HG02642 (cell line): ENCODE results near the gene C11orf91.
"Not testable (repeated sequence)": the region's sequence is repeated elsewhere in the genome, so short reads cannot be mapped to it uniquely, and the experiment has no call there.

ENCODE experiments used
- ATAC-seq: cut with Tn5 transposase; IDR thresholded peaks from one replicate; pipeline ENCODE4 v1.9.1; 2021; ENCODE audit warnings: mild to moderate bottlenecking; ENCODE audit not compliant: unreplicated experiment, poor library complexity

The C11orf91 gene

GRCh38 chr11:33698921-33699320 is 1.7 kb downstream of the C11orf91 start:
- ATAC-seq = no peak

GRCh38 chr11:33697997-33698396 is 2.6 kb downstream of the C11orf91 start:
- ATAC-seq = no peak

- ATAC-seq = no peak
Observed at GRCh38 chr11:33696931-33697638, 3.5 kb downstream of the C11orf91 start.

GRCh38 chr11:33696411-33696810 is 4.2 kb downstream of the C11orf91 start:
- no peak for ATAC-seq

- ATAC-seq = no peak
Observed at GRCh38 chr11:33695051-33695566, 5.5 kb downstream of the C11orf91 start.

- ATAC-seq = no peak
Observed at GRCh38 chr11:33694346-33695050, 6.1 kb downstream of the C11orf91 start.

- no peak for ATAC-seq
Observed at GRCh38 chr11:33692541-33692940, 8.1 kb downstream of the C11orf91 start.

GRCh38 chr11:33692013-33692504 is 8.6 kb downstream of the C11orf91 start:
- ATAC-seq = no peak

- no peak for ATAC-seq
Observed at GRCh38 chr11:33691066-33691864, 9.4 kb downstream of the C11orf91 start.

GRCh38 chr11:33690290-33691065 is 10.1 kb downstream of the C11orf91 start:
- no peak for ATAC-seq

GRCh38 chr11:33689501-33689900 is 11.1 kb downstream of the C11orf91 start:
- no peak for ATAC-seq

- no peak for ATAC-seq
Observed at GRCh38 chr11:33689085-33689484, 11.5 kb downstream of the C11orf91 start.

- no peak for ATAC-seq
Observed at GRCh38 chr11:33687733-33688479, 12.7 kb downstream of the C11orf91 start.

GRCh38 chr11:33685082-33685481 is 15.5 kb downstream of the C11orf91 start:
- ATAC-seq = no peak

- ATAC-seq = no peak
Observed at GRCh38 chr11:33684003-33684706, 16.5 kb downstream of the C11orf91 start.

GRCh38 chr11:33682446-33682845 is 18.2 kb downstream of the C11orf91 start:
- no peak for ATAC-seq

- ATAC-seq = no peak
Observed at GRCh38 chr11:33682019-33682418, 18.6 kb downstream of the C11orf91 start.

GRCh38 chr11:33678616-33679015 is 22.0 kb downstream of the C11orf91 start:
- ATAC-seq = not testable (repeated sequence)
